RWPE1 (cell line): ENCODE results near the gene ULBP3.
"Not testable (repeated sequence)": the region's sequence is repeated elsewhere in the genome, so short reads cannot be mapped to it uniquely, and the experiment has no call there.

ENCODE experiments used
- CTCF ChIA-PET: fragments of 350-600 bp; sonication (Branson Sonifier 250); formaldehyde crosslinking; extraction: SDS; loops from one replicate; lab custom pipeline; 2021; lab: Yijun Ruan, JAX
- POLR2A ChIA-PET: fragments of 400-600 bp; formaldehyde crosslinking; extraction: SDS; loops from one replicate; lab custom pipeline; 2020; ENCODE audit warnings: antibody characterized with exemption; ENCODE audit not compliant: low non-redundant PET; lab: Yijun Ruan, JAX
- DNase-seq: peaks from one replicate; pipeline ENCODE4 v3.0.0; 2012; ENCODE audit warnings: low spot score
- H3K27ac ChIP-seq: fragments of 450-650 bp; 2 replicates; pipeline ENCODE4 v1.5.1; 2017
- CTCF ChIP-seq: fragments of 450-650 bp; conservative IDR thresholded peaks from 2 replicates; pipeline ENCODE4 v1.5.1; 2017; ENCODE audit warnings: low read depth, mild to moderate bottlenecking

ULBP3 gene

GRCh38 chr6:150083839-150084238 lies 14.9 kb upstream of the ULBP3 start:
- POLR2A ChIA-PET = no interaction called here
- TF ChIP-seq CTCF = no peak
- H3K27ac ChIP-seq = no peak overlapping the region
- CTCF ChIA-PET = interaction anchor here (0.6 kb wide), 1 partner anchor 107 kb away, joined by 3 read pairs; no protein-coding TSS in a partner anchor
- DNase-seq = no peak

GRCh38 chr6:150081702-150082101 lies 12.8 kb upstream of the ULBP3 start:
- no peak for DNase-seq
- no peak overlapping the region for H3K27ac ChIP-seq
- TF ChIP-seq CTCF = no peak
- CTCF ChIA-PET = interaction anchor here (0.6 kb wide), 1 partner anchor 99 kb away, joined by 5 read pairs; no protein-coding TSS in a partner anchor
- POLR2A ChIA-PET = no interaction called here

- TF ChIP-seq CTCF = no peak
- ChIA-PET CTCF (interaction anchor here (0.6 to 1.6 kb wide), 5 partner anchors 8 to 338 kb away, joined by 3 to 15 read pairs (median 3); no protein-coding TSS in a partner anchor), POLR2A (no interaction called here)
- DNase-seq = no peak
- 0 out of 2 replicates have a peak overlapping the region, but pooled peaks have one; percentile 41 for H3K27ac ChIP-seq
Measured at GRCh38 chr6:150079604-150080003, 10.7 kb upstream of the ULBP3 start.

- ChIA-PET CTCF (interaction anchor here (0.7 to 1.6 kb wide), 3 partner anchors 8 to 331 kb away, joined by 3 to 4 read pairs (median 3); no protein-coding TSS in a partner anchor), POLR2A (no interaction called here)
- no peak for DNase-seq
Measured at GRCh38 chr6:150078788-150079187, 9.9 kb upstream of the ULBP3 start.

GRCh38 chr6:150076196-150076893 lies 7.4 kb upstream of the ULBP3 start:
- no peak overlapping the region for H3K27ac ChIP-seq
- TF ChIP-seq CTCF = no peak
- POLR2A ChIA-PET = no interaction called here
- DNase-seq = no peak
- CTCF ChIA-PET = no interaction called here

More at GRCh38 chr6:150078788-150079187, 9.9 kb upstream of the ULBP3 start:
- TF ChIP-seq CTCF = no peak
- H3K27ac ChIP-seq = 0 out of 2 replicates have a peak overlapping the region, but pooled peaks have one; percentile 41

GRCh38 chr6:150075034-150075421 lies 6.1 kb upstream of the ULBP3 start:
- no peak for DNase-seq
- H3K27ac ChIP-seq = no peak overlapping the region
- no peak for TF ChIP-seq CTCF
- ChIA-PET POLR2A (no interaction called here), CTCF (no interaction called here)

- H3K27ac ChIP-seq, POLR2A ChIA-PET, CTCF ChIA-PET, DNase-seq: not testable (repeated sequence)
Measured at GRCh38 chr6:150074396-150075033, 5.6 kb upstream of the ULBP3 start.
